Panc1 (cell line): Measurements from ENCODE around the gene ITGB8.

Experiments used
- SIN3A ChIP-seq: IDR thresholded peaks from 2 replicates; pipeline ENCODE4 v1.6.1; 2012; ENCODE audit warnings: low read depth, mild to moderate bottlenecking, low read length, moderate library complexity, borderline replicate concordance; ENCODE audit not compliant: insufficient read depth
- TF ChIP-seq, protein P1 (sequence below): fragments of 450-650 bp; IDR thresholded peaks from 2 replicates; pipeline ENCODE4 v1.5.1; 2017; ENCODE audit warnings: mild to moderate bottlenecking
- TF ChIP-seq, protein P2 (sequence below), 2 experiments: IDR thresholded peaks; 2 replicates each; pipeline ENCODE4 v1.6.1; 2011 to 2012; ENCODE audit warnings: low read depth in 2 of 2, control low read depth in 1 of 2, low read length in 1 of 2, mild to moderate bottlenecking in 1 of 2, moderate library complexity in 1 of 2; ENCODE audit not compliant: insufficient read depth in 1 of 2

DNA sequence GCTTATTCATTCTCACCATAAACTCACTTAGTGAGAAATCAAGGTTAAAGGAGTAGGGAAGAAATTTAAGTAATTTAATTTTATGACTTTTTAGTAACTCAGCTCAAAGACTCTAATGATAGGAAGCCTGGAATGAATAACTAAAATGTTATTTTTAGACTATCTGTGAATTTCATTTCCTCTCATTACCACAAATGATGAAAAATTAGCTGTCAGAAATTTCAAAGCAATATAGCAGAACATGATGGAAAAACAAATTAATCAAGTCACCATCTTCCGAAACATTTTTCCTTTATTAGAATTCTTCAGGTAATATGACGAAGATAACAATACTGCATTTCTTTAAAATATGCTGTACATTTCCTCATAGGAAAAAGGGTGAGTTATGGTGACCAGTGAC is 2.7 kb upstream of the ITGB8 start:
- TF ChIP-seq, protein P1, sequence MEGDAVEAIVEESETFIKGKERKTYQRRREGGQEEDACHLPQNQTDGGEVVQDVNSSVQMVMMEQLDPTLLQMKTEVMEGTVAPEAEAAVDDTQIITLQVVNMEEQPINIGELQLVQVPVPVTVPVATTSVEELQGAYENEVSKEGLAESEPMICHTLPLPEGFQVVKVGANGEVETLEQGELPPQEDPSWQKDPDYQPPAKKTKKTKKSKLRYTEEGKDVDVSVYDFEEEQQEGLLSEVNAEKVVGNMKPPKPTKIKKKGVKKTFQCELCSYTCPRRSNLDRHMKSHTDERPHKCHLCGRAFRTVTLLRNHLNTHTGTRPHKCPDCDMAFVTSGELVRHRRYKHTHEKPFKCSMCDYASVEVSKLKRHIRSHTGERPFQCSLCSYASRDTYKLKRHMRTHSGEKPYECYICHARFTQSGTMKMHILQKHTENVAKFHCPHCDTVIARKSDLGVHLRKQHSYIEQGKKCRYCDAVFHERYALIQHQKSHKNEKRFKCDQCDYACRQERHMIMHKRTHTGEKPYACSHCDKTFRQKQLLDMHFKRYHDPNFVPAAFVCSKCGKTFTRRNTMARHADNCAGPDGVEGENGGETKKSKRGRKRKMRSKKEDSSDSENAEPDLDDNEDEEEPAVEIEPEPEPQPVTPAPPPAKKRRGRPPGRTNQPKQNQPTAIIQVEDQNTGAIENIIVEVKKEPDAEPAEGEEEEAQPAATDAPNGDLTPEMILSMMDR, result no peak
- TF ChIP-seq SIN3A, result no peak
- TF ChIP-seq, protein P2, sequence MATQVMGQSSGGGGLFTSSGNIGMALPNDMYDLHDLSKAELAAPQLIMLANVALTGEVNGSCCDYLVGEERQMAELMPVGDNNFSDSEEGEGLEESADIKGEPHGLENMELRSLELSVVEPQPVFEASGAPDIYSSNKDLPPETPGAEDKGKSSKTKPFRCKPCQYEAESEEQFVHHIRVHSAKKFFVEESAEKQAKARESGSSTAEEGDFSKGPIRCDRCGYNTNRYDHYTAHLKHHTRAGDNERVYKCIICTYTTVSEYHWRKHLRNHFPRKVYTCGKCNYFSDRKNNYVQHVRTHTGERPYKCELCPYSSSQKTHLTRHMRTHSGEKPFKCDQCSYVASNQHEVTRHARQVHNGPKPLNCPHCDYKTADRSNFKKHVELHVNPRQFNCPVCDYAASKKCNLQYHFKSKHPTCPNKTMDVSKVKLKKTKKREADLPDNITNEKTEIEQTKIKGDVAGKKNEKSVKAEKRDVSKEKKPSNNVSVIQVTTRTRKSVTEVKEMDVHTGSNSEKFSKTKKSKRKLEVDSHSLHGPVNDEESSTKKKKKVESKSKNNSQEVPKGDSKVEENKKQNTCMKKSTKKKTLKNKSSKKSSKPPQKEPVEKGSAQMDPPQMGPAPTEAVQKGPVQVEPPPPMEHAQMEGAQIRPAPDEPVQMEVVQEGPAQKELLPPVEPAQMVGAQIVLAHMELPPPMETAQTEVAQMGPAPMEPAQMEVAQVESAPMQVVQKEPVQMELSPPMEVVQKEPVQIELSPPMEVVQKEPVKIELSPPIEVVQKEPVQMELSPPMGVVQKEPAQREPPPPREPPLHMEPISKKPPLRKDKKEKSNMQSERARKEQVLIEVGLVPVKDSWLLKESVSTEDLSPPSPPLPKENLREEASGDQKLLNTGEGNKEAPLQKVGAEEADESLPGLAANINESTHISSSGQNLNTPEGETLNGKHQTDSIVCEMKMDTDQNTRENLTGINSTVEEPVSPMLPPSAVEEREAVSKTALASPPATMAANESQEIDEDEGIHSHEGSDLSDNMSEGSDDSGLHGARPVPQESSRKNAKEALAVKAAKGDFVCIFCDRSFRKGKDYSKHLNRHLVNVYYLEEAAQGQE (IDR thresholded peaks at IDR 0.05; ENCODE audit: insufficient read depth in 1 of 2, low read depth in 2 of 2, low read length in 1 of 2), result no peak
